EL (cell line): ENCODE results near the gene GGT6.

Source experiments
- DNase-seq: peaks from one replicate; pipeline ENCODE4 v3.0.0-alpha.2; 2016

The GGT6 gene

DNA sequence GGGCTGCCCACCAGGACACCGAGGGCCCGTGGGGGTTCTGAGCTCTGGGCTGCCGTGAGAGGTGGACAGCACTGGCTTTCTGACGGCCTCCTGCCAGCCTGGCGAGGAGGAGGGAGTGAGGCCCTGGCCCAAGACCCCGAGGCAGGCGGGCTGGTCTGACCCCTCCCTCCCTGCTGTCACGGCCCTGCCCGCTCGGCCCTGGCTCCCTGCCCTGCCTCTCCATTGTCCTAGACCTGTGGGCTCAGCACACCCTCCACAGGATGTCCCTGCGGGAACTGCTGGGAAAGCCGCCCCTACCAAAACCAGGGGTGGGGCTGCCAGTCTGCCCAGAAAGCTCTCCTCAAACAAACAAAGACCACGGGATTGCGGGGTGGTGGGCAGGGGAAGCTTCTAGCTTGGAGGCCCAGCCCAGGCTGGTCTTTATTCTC is 41.0 kb downstream of the GGT6 start:
- DNase-seq, result no peak

GRCh38 chr17:4518901-4519300 is 41.5 kb downstream of the GGT6 start:
- no peak for DNase-seq

DNA sequence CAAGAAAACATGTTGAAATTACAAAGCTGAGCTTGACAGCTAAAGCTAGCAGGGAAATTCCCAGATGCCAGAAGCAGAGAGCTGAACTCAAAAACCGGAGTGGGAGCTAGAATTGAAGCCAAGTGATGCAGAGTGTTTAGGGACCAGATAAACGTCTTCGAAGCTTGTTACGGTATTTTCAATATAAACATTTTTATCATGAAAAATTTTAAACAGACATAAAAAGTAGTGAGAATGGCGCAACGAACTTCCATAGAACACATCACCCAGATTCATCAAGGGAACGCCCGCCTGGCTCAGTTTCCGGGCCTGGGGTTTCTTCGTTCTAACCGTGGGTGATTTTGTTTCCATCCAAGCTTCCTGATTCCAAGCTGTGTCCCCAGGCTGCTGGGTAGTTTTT is 43.6 kb downstream of the GGT6 start:
- DNase-seq, result no peak

- DNase-seq, result no peak
Measured at GRCh38 chr17:4515501-4515900, 44.9 kb downstream of the GGT6 start.

GRCh38 chr17:4514779-4515178 is 45.6 kb downstream of the GGT6 start:
- no peak for DNase-seq

GRCh38 chr17:4514206-4514605 is 46.2 kb downstream of the GGT6 start:
- DNase-seq, result no peak

DNA sequence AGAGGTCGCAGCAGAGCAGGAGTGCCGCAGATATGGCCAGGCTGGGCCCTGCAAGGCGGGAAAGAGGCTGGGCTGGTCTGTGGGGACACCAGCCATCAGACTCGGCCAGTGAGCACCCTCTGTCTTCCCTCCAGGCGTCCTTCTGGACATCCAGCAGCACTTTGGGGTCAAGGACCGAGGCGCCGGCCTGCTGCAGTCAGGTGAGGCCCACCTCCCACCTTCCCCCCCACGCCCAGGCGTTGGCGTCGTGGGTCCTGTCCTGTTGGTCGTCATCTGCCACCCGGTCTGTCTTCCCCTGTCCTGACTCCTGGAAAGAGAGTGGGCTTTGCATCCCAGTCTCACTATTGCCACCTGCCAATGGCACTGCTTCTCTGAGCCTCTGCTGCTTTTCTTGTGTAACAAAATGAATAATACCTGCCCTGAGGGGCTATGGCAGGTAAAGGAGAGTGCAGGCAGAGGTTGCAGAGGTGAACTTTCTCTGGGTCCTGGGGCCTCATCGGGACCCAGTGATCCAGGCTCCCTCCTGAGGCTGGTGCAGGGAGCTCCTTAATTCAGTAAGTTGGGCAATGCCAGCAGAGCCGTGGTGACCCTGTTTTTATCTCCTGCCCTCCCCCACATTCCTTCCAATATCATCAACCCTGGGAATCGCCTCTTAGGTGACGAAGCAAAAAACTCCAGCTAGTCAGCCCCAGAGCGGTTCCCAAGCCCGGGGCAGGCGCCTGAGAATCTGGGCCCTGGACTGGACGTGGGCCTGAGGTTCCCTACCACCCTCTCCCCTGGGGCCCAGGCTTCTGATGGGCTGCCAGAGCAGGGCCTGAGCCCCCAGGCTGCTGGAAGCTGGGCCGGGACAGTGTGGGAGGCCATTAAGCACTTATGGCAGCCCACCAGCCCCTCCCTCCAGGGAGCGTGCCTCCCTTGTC is 47.0 kb downstream of the GGT6 start:
- no peak for DNase-seq

- DNase-seq, result no peak
Measured at GRCh38 chr17:4512156-4513112, 47.9 kb downstream of the GGT6 start.

- no peak for DNase-seq
Measured at GRCh38 chr17:4511199-4511932, 49.0 kb downstream of the GGT6 start.

DNA sequence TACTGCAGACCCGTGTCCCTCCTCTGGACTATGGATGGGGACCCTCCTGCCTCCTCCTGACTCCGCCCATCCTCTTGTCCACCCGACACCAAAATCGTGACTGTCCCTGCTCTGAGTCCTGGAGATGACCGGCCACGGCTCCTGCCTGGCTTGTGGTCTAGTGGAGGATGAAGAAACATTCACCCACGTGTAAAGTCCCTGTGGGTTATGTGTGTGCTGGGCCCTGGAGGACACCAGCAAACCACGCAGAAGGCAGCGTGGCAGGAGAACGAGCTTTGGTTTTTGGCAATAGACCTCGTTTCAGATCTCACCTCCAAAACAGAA is 49.8 kb downstream of the GGT6 start:
- no peak for DNase-seq

- no peak for DNase-seq
Measured at GRCh38 chr17:4509923-4510617, 50.3 kb downstream of the GGT6 start.

- DNase-seq, result no peak
Measured at GRCh38 chr17:4509401-4509800, 51.0 kb downstream of the GGT6 start.

DNA sequence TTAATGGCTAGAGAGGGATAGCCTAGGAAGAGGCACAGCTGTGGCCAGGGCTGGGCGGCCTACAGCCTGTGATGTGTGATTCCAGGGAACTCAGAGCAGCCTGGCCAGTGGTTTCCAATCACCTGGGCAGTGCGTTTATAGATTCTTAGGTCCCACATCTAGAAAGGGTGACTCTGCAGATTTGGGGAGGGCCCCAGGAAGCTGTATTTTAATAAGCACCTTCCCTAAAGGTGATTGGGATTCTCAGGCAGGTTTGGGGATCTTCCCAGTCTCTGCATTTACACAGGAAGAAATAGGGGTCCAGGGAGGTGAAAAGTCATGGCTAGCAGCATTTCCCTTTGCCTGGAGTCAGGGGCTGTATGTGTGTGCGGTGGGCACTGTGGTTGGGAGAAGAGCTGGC is 52.2 kb downstream of the GGT6 start:
- DNase-seq, result no peak

- no peak for DNase-seq
Measured at GRCh38 chr17:4507361-4508111, 52.8 kb downstream of the GGT6 start.
